Mesodermal cell (in vitro differentiated cells): ENCODE measurements around the gene PODXL2.
"Not testable (repeated sequence)": the region's sequence is repeated elsewhere in the genome, so short reads cannot be mapped to it uniquely, and the experiment has no call there.

Experiments used
- H3K27ac ChIP-seq: 2 replicates; pipeline ENCODE4 v1.7.0; 2013; ENCODE audit warnings: mild to moderate bottlenecking, low read depth, low read length, moderate library complexity; ENCODE audit not compliant: severe bottlenecking
- H3K36me3 ChIP-seq: 2 replicates; pipeline ENCODE4 v1.7.1; 2013; ENCODE audit warnings: mild to moderate bottlenecking, low read length, moderate library complexity; ENCODE audit not compliant: control insufficient read depth, insufficient read depth
- H3K4me1 ChIP-seq: one replicate; pipeline ENCODE4 v1.7.1; 2013; ENCODE audit warnings: mild to moderate bottlenecking, low read length; ENCODE audit not compliant: insufficient read depth, control insufficient read depth, poor library complexity, severe bottlenecking
- H3K4me3 ChIP-seq: 2 replicates; pipeline ENCODE4 v1.7.0; 2013; ENCODE audit warnings: low read length, control low read depth, mild to moderate bottlenecking; ENCODE audit not compliant: insufficient read depth, poor library complexity, severe bottlenecking; ENCODE audit errors: extremely low read depth
- H3K9me3 ChIP-seq: 2 replicates; pipeline ENCODE4 v1.7.1; 2013; ENCODE audit warnings: mild to moderate bottlenecking, low read length, moderate library complexity; ENCODE audit not compliant: control insufficient read depth
- WGBS, 2 experiments: methylation state at CpG; one replicate each; pipeline ENCODE4 v1.1.5; 2013; ENCODE audit warnings: missing lambda C conversion rate in 2 of 2; ENCODE audit not compliant: insufficient coverage in 2 of 2; 5-methylcytosine and 5-hydroxymethylcytosine counted together

PODXL2 gene

GRCh38 chr3:127646501-127647046, 17.6 kb downstream of the PODXL2 start:
- H3K4me1 ChIP-seq = no peaks in the 10 kb centered on the region
- H3K27ac ChIP-seq = no peak overlapping the region
- no peaks in the 10 kb centered on the region for H3K36me3 ChIP-seq
- no peaks in the 10 kb centered on the region for H3K9me3 ChIP-seq
- 93% methylated on average over 10 of the region's 10 CpGs for WGBS, 2 experiments
- no peak overlapping the region for H3K4me3 ChIP-seq

GRCh38 chr3:127647166-127647844, 18.3 kb downstream of the PODXL2 start:
- WGBS, 2 experiments = 83 to 88% methylated on average over 12 to 13 of the region's 13 CpGs
- Histone ChIP-seq H3K36me3 (no peaks in the 10 kb centered on the region), H3K4me1 (no peaks in the 10 kb centered on the region), H3K4me3 (no peak overlapping the region), H3K9me3 (no peaks in the 10 kb centered on the region), H3K27ac (no peak overlapping the region)

GRCh38 chr3:127647845-127648204, 18.8 kb downstream of the PODXL2 start:
- Histone ChIP-seq H3K36me3 (no peaks in the 10 kb centered on the region), H3K27ac (no peak overlapping the region), H3K4me3 (no peak overlapping the region), H3K9me3 (no peaks in the 10 kb centered on the region), H3K4me1 (no peaks in the 10 kb centered on the region)

- Histone ChIP-seq H3K27ac (no peak overlapping the region), H3K9me3 (no peaks in the 10 kb centered on the region), H3K4me3 (no peak overlapping the region), H3K4me1 (peaks cover 2% of the 10 kb centered on the region), H3K36me3 (no peaks in the 10 kb centered on the region)
- 84 to 96% methylated on average over 2 to 4 of the region's 4 CpGs for WGBS, 2 experiments
Measured at GRCh38 chr3:127650236-127650635, 21.3 kb downstream of the PODXL2 start.

GRCh38 chr3:127651516-127652172, 22.7 kb downstream of the PODXL2 start:
- no peak overlapping the region for H3K4me3 ChIP-seq
- H3K27ac ChIP-seq = no peak overlapping the region
- peaks cover 6% of the 10 kb centered on the region for H3K4me1 ChIP-seq
- H3K9me3 ChIP-seq = no peaks in the 10 kb centered on the region
- no peaks in the 10 kb centered on the region for H3K36me3 ChIP-seq
- 91 to 92% methylated on average over 4 to 5 of the region's 8 CpGs for WGBS, 2 experiments

GRCh38 chr3:127652246-127652995, 23.4 kb downstream of the PODXL2 start:
- no peak overlapping the region for H3K27ac ChIP-seq
- no peak overlapping the region for H3K4me3 ChIP-seq
- no peaks in the 10 kb centered on the region for H3K36me3 ChIP-seq
- 62 to 63% methylated on average over 11 of the region's 13 CpGs for WGBS, 2 experiments
- H3K9me3 ChIP-seq = no peaks in the 10 kb centered on the region
- peaks cover 6% of the 10 kb centered on the region for H3K4me1 ChIP-seq

- Histone ChIP-seq H3K9me3 (no peaks in the 10 kb centered on the region), H3K36me3 (no peaks in the 10 kb centered on the region), H3K4me3 (no peak overlapping the region), H3K4me1 (peaks cover 6% of the 10 kb centered on the region), H3K27ac (no peak overlapping the region)
- 100% methylated on average over 2 of the region's 4 CpGs for WGBS, 2 experiments
Measured at GRCh38 chr3:127654374-127654773, 25.4 kb downstream of the PODXL2 start.

GRCh38 chr3:127654993-127655392, 26.0 kb downstream of the PODXL2 start:
- not testable (repeated sequence) for H3K4me3 ChIP-seq, H3K36me3 ChIP-seq, H3K9me3 ChIP-seq, H3K4me1 ChIP-seq
- H3K27ac ChIP-seq = peak overlapping the region; percentile 83
- 83 to 93% methylated on average over 1 to 3 of the region's 6 CpGs for WGBS, 2 experiments

GRCh38 chr3:127655641-127656040, 26.7 kb downstream of the PODXL2 start:
- Histone ChIP-seq H3K36me3 (no peaks in the 10 kb centered on the region), H3K4me3 (no peak overlapping the region), H3K4me1 (peaks cover 6% of the 10 kb centered on the region), H3K9me3 (no peaks in the 10 kb centered on the region), H3K27ac (peak overlapping the region; percentile 83)
- WGBS, 2 experiments = 62 to 75% methylated on average over 2 to 3 of the region's 3 CpGs

GRCh38 chr3:127656906-127657305, 27.9 kb downstream of the PODXL2 start:
- no peak overlapping the region for H3K4me3 ChIP-seq
- WGBS, 2 experiments = 97 to 100% methylated on average over 7 to 8 of the region's 8 CpGs
- H3K36me3 ChIP-seq = no peaks in the 10 kb centered on the region
- peaks cover 6% of the 10 kb centered on the region for H3K4me1 ChIP-seq
- H3K9me3 ChIP-seq = no peaks in the 10 kb centered on the region
- no peak overlapping the region for H3K27ac ChIP-seq
